H9 (cell line): ENCODE results near the gene WDR5. TPM values are rescaled to one million over a fixed set of nuclear protein-coding genes. Genes with fewer than 3 reads are reported as not detected.

ENCODE experiments used
- DNase-seq: peaks from one replicate; pipeline ENCODE4 v3.0.0-alpha.2; 2017
- H2AFZ ChIP-seq: one replicate; pipeline ENCODE4 v1.6.1; 2013; ENCODE audit warnings: mild to moderate bottlenecking, low read length, control low read depth, moderate library complexity
- H2AK5ac ChIP-seq: 2 replicates; pipeline ENCODE4 v1.6.1; 2013; ENCODE audit warnings: low read length, control low read depth, mixed read lengths; ENCODE audit not compliant: insufficient read length
- H2BK120ac ChIP-seq: one replicate; pipeline ENCODE4 v1.6.1; 2013; ENCODE audit warnings: low read depth, mild to moderate bottlenecking, low read length, control low read depth, inconsistent platforms; ENCODE audit not compliant: poor library complexity, severe bottlenecking
- H2BK12ac ChIP-seq: 2 replicates; pipeline ENCODE4 v1.6.1; 2013; ENCODE audit warnings: low read length, control low read depth, mixed read lengths, low read depth; ENCODE audit not compliant: insufficient read length
- H2BK15ac ChIP-seq: 2 replicates; pipeline ENCODE4 v1.6.1; 2013; ENCODE audit warnings: low read depth, low read length, control low read depth
- H2BK20ac ChIP-seq: one replicate; pipeline ENCODE4 v1.6.1; 2013; ENCODE audit warnings: low read depth, mild to moderate bottlenecking, low read length, control low read depth, inconsistent platforms; ENCODE audit not compliant: poor library complexity, severe bottlenecking
- H2BK5ac ChIP-seq: 2 replicates; pipeline ENCODE4 v1.6.1; 2013; ENCODE audit warnings: low read length, control low read depth, mixed read lengths; ENCODE audit not compliant: insufficient read length
- H3K14ac ChIP-seq: 2 replicates; pipeline ENCODE4 v1.6.1; 2013; ENCODE audit warnings: low read length, control low read depth; ENCODE audit not compliant: insufficient read depth
- H3K18ac ChIP-seq: 2 replicates; pipeline ENCODE4 v1.6.1; 2013; ENCODE audit warnings: low read depth, mild to moderate bottlenecking, mixed read lengths, low read length, control low read depth; ENCODE audit not compliant: insufficient read length
- H3K23ac ChIP-seq: 2 replicates; pipeline ENCODE4 v1.6.1; 2013; ENCODE audit warnings: low read length, control low read depth, mixed read lengths, low read depth; ENCODE audit not compliant: insufficient read length
- H3K23me2 ChIP-seq: 2 replicates; pipeline ENCODE4 v1.6.1; 2013; ENCODE audit warnings: low read depth, mild to moderate bottlenecking, mixed read lengths, low read length, control low read depth; ENCODE audit not compliant: insufficient read length, poor library complexity, severe bottlenecking
- H3K27ac ChIP-seq: 2 replicates; pipeline ENCODE4 v1.5.1; 2013; ENCODE audit warnings: low read length, control low read depth, mixed read lengths, low read depth; ENCODE audit not compliant: insufficient read length
- H3K27me3 ChIP-seq: 2 replicates; pipeline ENCODE4 v1.6.1; 2013; ENCODE audit warnings: low read length, control low read depth, inconsistent platforms; ENCODE audit not compliant: insufficient read depth
- H3K4ac ChIP-seq: 2 replicates; pipeline ENCODE4 v1.6.1; 2013; ENCODE audit warnings: low read depth, mild to moderate bottlenecking, control low read depth, inconsistent platforms, low read length, moderate library complexity
- H3K4me1 ChIP-seq: 2 replicates; pipeline ENCODE4 v1.6.1; 2013; ENCODE audit warnings: low read length, control low read depth, inconsistent platforms; ENCODE audit not compliant: insufficient read depth
- H3K4me2 ChIP-seq: 2 replicates; pipeline ENCODE4 v1.6.1; 2013; ENCODE audit warnings: low read length, control low read depth, mixed read lengths; ENCODE audit not compliant: insufficient read length, insufficient read depth
- H3K56ac ChIP-seq: 2 replicates; pipeline ENCODE4 v1.6.1; 2013; ENCODE audit warnings: low read depth, mild to moderate bottlenecking, mixed read lengths, low read length, control low read depth; ENCODE audit not compliant: insufficient read length
- H3K79me1 ChIP-seq: 2 replicates; pipeline ENCODE4 v1.6.1; 2013; ENCODE audit warnings: low read depth, mild to moderate bottlenecking, moderate library complexity, low read length, control low read depth, inconsistent platforms; ENCODE audit not compliant: insufficient read depth, poor library complexity, severe bottlenecking
- H3K79me2 ChIP-seq: 2 replicates; pipeline ENCODE4 v1.6.1; 2013; ENCODE audit warnings: low read length, control low read depth, inconsistent platforms; ENCODE audit not compliant: insufficient read depth
- H3K9ac ChIP-seq: 2 replicates; pipeline ENCODE4 v1.6.1; 2013; ENCODE audit warnings: low read length, control low read depth, mixed read lengths; ENCODE audit not compliant: insufficient read length; ENCODE audit errors: extremely low read depth
- H3K9me3 ChIP-seq: one replicate; pipeline ENCODE4 v1.6.1; 2013; ENCODE audit warnings: low read depth, low read length, inconsistent platforms; ENCODE audit not compliant: control insufficient read depth
- H3T11ph ChIP-seq: one replicate; pipeline ENCODE4 v1.6.1; 2013; ENCODE audit warnings: mild to moderate bottlenecking, low read length, control low read depth, inconsistent platforms
- H4K20me1 ChIP-seq: one replicate; pipeline ENCODE4 v1.6.1; 2013; ENCODE audit not compliant: control insufficient read depth, insufficient read length, insufficient read depth
- H4K5ac ChIP-seq: 2 replicates; pipeline ENCODE4 v1.6.1; 2013; ENCODE audit warnings: low read depth, mild to moderate bottlenecking, mixed read lengths, low read length, control low read depth; ENCODE audit not compliant: insufficient read length
- H4K8ac ChIP-seq: replicated peaks from 2 replicates; pipeline ENCODE4 v1.6.1; 2013; ENCODE audit warnings: low read length, control low read depth, mixed read lengths, low read depth; ENCODE audit not compliant: insufficient read length
- H4K91ac ChIP-seq: 2 replicates; pipeline ENCODE4 v1.6.1; 2013; ENCODE audit warnings: low read depth, mild to moderate bottlenecking, moderate library complexity, mixed read lengths, low read length, control low read depth; ENCODE audit not compliant: insufficient read length
- H3K27ac Mint-ChIP-seq, 3 experiments: 2 replicates in 2 of 3; 3 replicates in 1 of 3; pipeline ENCODE4 v1.8.0; 2020 to 2021; ENCODE audit warnings: mixed read lengths in 3 of 3, mild to moderate bottlenecking in 1 of 3, moderate library complexity in 1 of 3
- H3K27me3 Mint-ChIP-seq: 2 replicates; pipeline ENCODE4 v1.8.0; 2021; ENCODE audit warnings: low read depth, mild to moderate bottlenecking, moderate library complexity, mixed read lengths
- H3K36me3 Mint-ChIP-seq, 3 experiments: 2 replicates in 2 of 3; 3 replicates in 1 of 3; pipeline ENCODE4 v1.8.0; 2020 to 2021; ENCODE audit warnings: low read depth in 3 of 3, mixed read lengths in 3 of 3; ENCODE audit not compliant: insufficient read depth in 1 of 3
- H3K4me1 Mint-ChIP-seq, 2 experiments: 2 replicates each; pipeline ENCODE4 v1.8.0; 2020; ENCODE audit warnings: mixed read lengths in 2 of 2
- H3K4me3 Mint-ChIP-seq, 2 experiments: 2 replicates in 1 of 2; 3 replicates in 1 of 2; pipeline ENCODE4 v1.8.0; 2020 to 2021; ENCODE audit warnings: mild to moderate bottlenecking in 2 of 2, mixed read lengths in 2 of 2, moderate library complexity in 1 of 2
- H3K9me3 Mint-ChIP-seq, 2 experiments: 2 replicates in 1 of 2; 3 replicates in 1 of 2; pipeline ENCODE4 v1.8.0; 2020; ENCODE audit warnings: mild to moderate bottlenecking in 2 of 2, mixed read lengths in 2 of 2, moderate library complexity in 1 of 2
- WGBS: extraction: QIAGEN DNeasy Blood & Tissue Kit; methylation state at CpG from one replicate; pipeline ENCODE4 v1.1.7; 2013; ENCODE audit warnings: missing lambda C conversion rate, low lambda C conversion rate, mixed read lengths; ENCODE audit not compliant: insufficient read length; ENCODE audit errors: extremely low coverage; 5-methylcytosine and 5-hydroxymethylcytosine counted together
- total RNA-seq: library from RNA; stranded (reverse); gene quantifications from 2 replicates; pipeline ENCODE4 v1.2.1, GENCODE V29; 2021
- TF ChIP-seq, protein P1 (sequence below): fragments of 200-600 bp; sonication (generic); conservative IDR thresholded peaks from 3 replicates; pipeline ENCODE4 v1.8.0; 2021; ENCODE audit warnings: antibody characterized with exemption, mild to moderate bottlenecking

WDR5 gene
- total RNA-seq, 1 experiment from 2014 or later, result 72.3 TPM

DNA sequence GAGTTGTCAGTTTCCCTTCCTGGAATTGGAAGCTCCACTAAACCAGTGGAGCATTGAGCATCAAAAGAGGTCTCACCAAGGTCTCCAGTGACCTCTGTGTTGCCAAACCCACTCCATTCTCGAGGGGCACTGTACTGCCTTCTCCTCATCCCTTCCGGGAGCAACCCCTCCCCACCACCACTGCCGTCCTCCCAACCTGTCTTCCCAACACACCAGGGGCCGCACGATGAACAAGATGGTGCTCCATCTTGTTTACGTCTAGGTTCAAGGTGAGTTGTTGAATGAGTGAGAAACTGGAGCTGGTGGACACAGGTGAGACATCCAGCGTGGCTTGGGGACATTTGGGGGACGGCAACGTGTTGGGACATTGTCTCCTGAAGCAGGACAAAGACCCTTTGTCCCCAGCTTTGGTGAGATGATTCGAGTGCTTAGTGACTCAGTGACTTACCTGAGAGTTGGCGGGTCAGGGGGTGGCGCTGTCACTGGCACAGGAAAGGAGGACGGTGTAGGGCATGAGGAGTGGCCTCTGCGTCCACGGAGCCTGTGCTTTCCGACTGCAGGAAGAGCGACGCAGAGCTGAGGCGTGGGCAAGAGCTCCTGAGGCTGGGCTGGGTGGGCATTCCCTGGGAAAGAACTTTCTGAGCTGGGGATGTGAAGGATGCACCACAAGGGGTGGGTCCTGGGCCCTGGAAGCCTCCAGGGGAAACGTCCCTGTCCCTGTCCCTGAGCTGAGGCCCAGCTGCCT, 73.3 kb downstream of the WDR5 start:
- no peak overlapping the region for H3K4me3 Mint-ChIP-seq
- H3K4me1 Mint-ChIP-seq, result peaks cover 8 to 16% of the 10 kb centered on the region in 2 experiments

More for the DNA sequence above, 73.3 kb downstream of the WDR5 start:
- H3K9ac ChIP-seq, result no peak overlapping the region
- DNase-seq, result no peak
- H2BK12ac ChIP-seq, result no peak overlapping the region
- no peak overlapping the region for H4K91ac ChIP-seq
- WGBS, result no CpG with 5 or more reads among the region's 20 CpGs
- H3K79me2 ChIP-seq, result no peaks in the 10 kb centered on the region
- H3K4ac ChIP-seq, result no peak overlapping the region
- TF ChIP-seq, protein P1, sequence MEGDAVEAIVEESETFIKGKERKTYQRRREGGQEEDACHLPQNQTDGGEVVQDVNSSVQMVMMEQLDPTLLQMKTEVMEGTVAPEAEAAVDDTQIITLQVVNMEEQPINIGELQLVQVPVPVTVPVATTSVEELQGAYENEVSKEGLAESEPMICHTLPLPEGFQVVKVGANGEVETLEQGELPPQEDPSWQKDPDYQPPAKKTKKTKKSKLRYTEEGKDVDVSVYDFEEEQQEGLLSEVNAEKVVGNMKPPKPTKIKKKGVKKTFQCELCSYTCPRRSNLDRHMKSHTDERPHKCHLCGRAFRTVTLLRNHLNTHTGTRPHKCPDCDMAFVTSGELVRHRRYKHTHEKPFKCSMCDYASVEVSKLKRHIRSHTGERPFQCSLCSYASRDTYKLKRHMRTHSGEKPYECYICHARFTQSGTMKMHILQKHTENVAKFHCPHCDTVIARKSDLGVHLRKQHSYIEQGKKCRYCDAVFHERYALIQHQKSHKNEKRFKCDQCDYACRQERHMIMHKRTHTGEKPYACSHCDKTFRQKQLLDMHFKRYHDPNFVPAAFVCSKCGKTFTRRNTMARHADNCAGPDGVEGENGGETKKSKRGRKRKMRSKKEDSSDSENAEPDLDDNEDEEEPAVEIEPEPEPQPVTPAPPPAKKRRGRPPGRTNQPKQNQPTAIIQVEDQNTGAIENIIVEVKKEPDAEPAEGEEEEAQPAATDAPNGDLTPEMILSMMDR, result no peak
- no peak overlapping the region for H3K23ac ChIP-seq
- H3K27me3 Mint-ChIP-seq, result peaks cover 1% of the 10 kb centered on the region
- H3K23me2 ChIP-seq, result no peaks in the 10 kb centered on the region
- H2AK5ac ChIP-seq, result no peak overlapping the region
- H2BK5ac ChIP-seq, result no peak overlapping the region
- H3K18ac ChIP-seq, result no peak overlapping the region
- H3K9me3 Mint-ChIP-seq, result no peaks in the 10 kb centered on the region; a peak in 1 of 5 replicates
- H3K27me3 ChIP-seq, result no peaks in the 10 kb centered on the region
- no peaks in the 10 kb centered on the region for H3K79me1 ChIP-seq
- H3K9me3 ChIP-seq, result no peaks in the 10 kb centered on the region
- no peak overlapping the region for H3K27ac ChIP-seq
- H3T11ph ChIP-seq, result no peak overlapping the region
- H3K4me1 ChIP-seq, result no peaks in the 10 kb centered on the region
- no peak overlapping the region for H3K4me2 ChIP-seq
- no peak overlapping the region for H4K5ac ChIP-seq
- H4K20me1 ChIP-seq, result no peaks in the 10 kb centered on the region
- H2BK20ac ChIP-seq, result no peak overlapping the region
- H2BK120ac ChIP-seq, result no peak overlapping the region
- H3K56ac ChIP-seq, result no peak overlapping the region
- H2AFZ ChIP-seq, result no peak overlapping the region
- H3K27ac Mint-ChIP-seq, result peak overlapping the region in 1 of 3 experiments; percentile 73; a peak in 1 of 7 replicates
- no peak overlapping the region for H4K8ac ChIP-seq
- no peaks in the 10 kb centered on the region for H3K36me3 Mint-ChIP-seq
- H3K14ac ChIP-seq, result no peak overlapping the region
- H2BK15ac ChIP-seq, result no peak overlapping the region

Other genes with a start within 250 kb of the WDR5 start
- gene VAV2, start 143.8 kb upstream of the WDR5 start, total RNA-seq, result 58.7 and 58.9 TPM in 2 replicates
- gene BRD3OS, start 110.6 kb upstream of the WDR5 start, total RNA-seq, result 16.4 and 17.8 TPM in 2 replicates
- 63.1 and 63.6 TPM in 2 replicates for gene BRD3, start 68.1 kb upstream of the WDR5 start, total RNA-seq
- gene RNU6ATAC, start 28.5 kb downstream of the WDR5 start, total RNA-seq, result 132 and 134 TPM in 2 replicates
- gene RXRA, start 190.4 kb downstream of the WDR5 start, total RNA-seq, result 29.9 and 30.1 TPM in 2 replicates